ENCODE results near the gene YIPF5.

YIPF5 gene

GRCh38 chr5:144170276-144171024 lies at the start of gene YIPF5, which contains the start of gene KCTD16:
Gene YIPF5 (minus strand): TSS chr5:144170659. CDS start chr5:144169955, 704 bp downstream.
Gene KCTD16 (plus strand): TSS chr5:144170873.
- peaks cover 25% of the 10 kb centered on the region for H3K27me3 Mint-ChIP-seq (ENCODE audit: low read depth)
- no peaks in the 10 kb centered on the region for H3K9me3 Mint-ChIP-seq
- peaks cover 36% of the 10 kb centered on the region for H3K4me1 Mint-ChIP-seq (ENCODE audit: low read depth)
- peaks cover 22% of the 10 kb centered on the region for H3K36me3 Mint-ChIP-seq (ENCODE audit: low read depth)
- H3K27ac Mint-ChIP-seq, result peak within 1 kb of the TSS; percentile 83
- H3K4me3 Mint-ChIP-seq, result peak within 1 kb of the TSS; percentile 91

- no peaks in the 10 kb centered on the region for H3K9me3 Mint-ChIP-seq
- no peaks in the 10 kb centered on the region for H3K4me1 Mint-ChIP-seq (ENCODE audit: low read depth)
- no peak overlapping the region for H3K27ac Mint-ChIP-seq
- no peak overlapping the region for H3K4me3 Mint-ChIP-seq
- no peaks in the 10 kb centered on the region for H3K36me3 Mint-ChIP-seq (ENCODE audit: low read depth)
- no peaks in the 10 kb centered on the region for H3K27me3 Mint-ChIP-seq (ENCODE audit: low read depth)
These were observed 49.4 kb upstream of the YIPF5 start for GRCh38 chr5:144219869-144220268.

GRCh38 chr5:144210655-144211054 lies 40.2 kb upstream of the YIPF5 start:
- no peak overlapping the region for H3K4me3 Mint-ChIP-seq
- H3K27ac Mint-ChIP-seq, result no peak overlapping the region
- no peaks in the 10 kb centered on the region for H3K36me3 Mint-ChIP-seq (ENCODE audit: low read depth)
- no peaks in the 10 kb centered on the region for H3K4me1 Mint-ChIP-seq (ENCODE audit: low read depth)
- H3K9me3 Mint-ChIP-seq, result no peaks in the 10 kb centered on the region
- peaks cover 59% of the 10 kb centered on the region for H3K27me3 Mint-ChIP-seq (ENCODE audit: low read depth)

GRCh38 chr5:144209361-144209760 lies 38.9 kb upstream of the YIPF5 start:
- Mint-ChIP-seq H3K9me3 (no peaks in the 10 kb centered on the region), H3K36me3 (ENCODE audit: low read depth) (no peaks in the 10 kb centered on the region), H3K27ac (no peak overlapping the region), H3K4me1 (ENCODE audit: low read depth) (peaks cover 2% of the 10 kb centered on the region), H3K27me3 (ENCODE audit: low read depth) (peaks cover 68% of the 10 kb centered on the region), H3K4me3 (no peak overlapping the region)

- Mint-ChIP-seq H3K4me3 (no peak overlapping the region), H3K27ac (no peak overlapping the region), H3K27me3 (ENCODE audit: low read depth) (peaks cover 69% of the 10 kb centered on the region), H3K36me3 (ENCODE audit: low read depth) (no peaks in the 10 kb centered on the region), H3K9me3 (no peaks in the 10 kb centered on the region), H3K4me1 (ENCODE audit: low read depth) (peaks cover 2% of the 10 kb centered on the region)
These were observed 37.5 kb upstream of the YIPF5 start for GRCh38 chr5:144207875-144208444.

- no peaks in the 10 kb centered on the region for H3K9me3 Mint-ChIP-seq
- H3K36me3 Mint-ChIP-seq (ENCODE audit: low read depth), result no peaks in the 10 kb centered on the region
- H3K27ac Mint-ChIP-seq, result no peak overlapping the region
- peaks cover 2% of the 10 kb centered on the region for H3K4me1 Mint-ChIP-seq (ENCODE audit: low read depth)
- H3K4me3 Mint-ChIP-seq, result no peak overlapping the region
- H3K27me3 Mint-ChIP-seq (ENCODE audit: low read depth), result peaks cover 60% of the 10 kb centered on the region
These were observed 35.7 kb upstream of the YIPF5 start for GRCh38 chr5:144206141-144206540.

- Mint-ChIP-seq H3K9me3 (no peaks in the 10 kb centered on the region), H3K4me3 (no peak overlapping the region), H3K27ac (no peak overlapping the region), H3K36me3 (ENCODE audit: low read depth) (no peaks in the 10 kb centered on the region), H3K4me1 (ENCODE audit: low read depth) (peaks cover 2% of the 10 kb centered on the region), H3K27me3 (ENCODE audit: low read depth) (peaks cover 59% of the 10 kb centered on the region)
These were observed 34.7 kb upstream of the YIPF5 start for GRCh38 chr5:144205141-144205551.

- Mint-ChIP-seq H3K4me3 (no peak overlapping the region), H3K27me3 (ENCODE audit: low read depth) (peaks cover 55% of the 10 kb centered on the region), H3K36me3 (ENCODE audit: low read depth) (no peaks in the 10 kb centered on the region), H3K9me3 (no peaks in the 10 kb centered on the region), H3K4me1 (ENCODE audit: low read depth) (peaks cover 2% of the 10 kb centered on the region), H3K27ac (no peak overlapping the region)
These were observed 33.5 kb upstream of the YIPF5 start for GRCh38 chr5:144203750-144204596.

- Mint-ChIP-seq H3K9me3 (no peaks in the 10 kb centered on the region), H3K27ac (no peak overlapping the region), H3K27me3 (ENCODE audit: low read depth) (peaks cover 50% of the 10 kb centered on the region), H3K4me3 (no peak overlapping the region), H3K4me1 (ENCODE audit: low read depth) (peaks cover 2% of the 10 kb centered on the region), H3K36me3 (ENCODE audit: low read depth) (no peaks in the 10 kb centered on the region)
These were observed 32.3 kb upstream of the YIPF5 start for GRCh38 chr5:144202726-144203125.

- Mint-ChIP-seq H3K4me1 (ENCODE audit: low read depth) (peaks cover 2% of the 10 kb centered on the region), H3K9me3 (no peaks in the 10 kb centered on the region), H3K4me3 (no peak overlapping the region), H3K27me3 (ENCODE audit: low read depth) (peaks cover 44% of the 10 kb centered on the region), H3K36me3 (ENCODE audit: low read depth) (no peaks in the 10 kb centered on the region), H3K27ac (no peak overlapping the region)
These were observed 31.6 kb upstream of the YIPF5 start for GRCh38 chr5:144202072-144202471.

GRCh38 chr5:144201588-144201987 lies 31.1 kb upstream of the YIPF5 start:
- no peaks in the 10 kb centered on the region for H3K9me3 Mint-ChIP-seq
- H3K27me3 Mint-ChIP-seq (ENCODE audit: low read depth), result peaks cover 42% of the 10 kb centered on the region
- peaks cover 2% of the 10 kb centered on the region for H3K4me1 Mint-ChIP-seq (ENCODE audit: low read depth)
- H3K36me3 Mint-ChIP-seq (ENCODE audit: low read depth), result no peaks in the 10 kb centered on the region
- no peak overlapping the region for H3K4me3 Mint-ChIP-seq
- no peak overlapping the region for H3K27ac Mint-ChIP-seq

GRCh38 chr5:144198386-144198785 lies 27.9 kb upstream of the YIPF5 start:
- Mint-ChIP-seq H3K27ac (no peak overlapping the region), H3K4me3 (no peak overlapping the region), H3K36me3 (ENCODE audit: low read depth) (no peaks in the 10 kb centered on the region)

GRCh38 chr5:144196612-144197011 lies 26.2 kb upstream of the YIPF5 start:
- Mint-ChIP-seq H3K4me3 (no peak overlapping the region), H3K4me1 (ENCODE audit: low read depth) (no peaks in the 10 kb centered on the region), H3K27me3 (ENCODE audit: low read depth) (peaks cover 11% of the 10 kb centered on the region), H3K36me3 (ENCODE audit: low read depth) (no peaks in the 10 kb centered on the region), H3K9me3 (no peaks in the 10 kb centered on the region), H3K27ac (no peak overlapping the region)

More at GRCh38 chr5:144198386-144198785, 27.9 kb upstream of the YIPF5 start:
- H3K27me3 Mint-ChIP-seq (ENCODE audit: low read depth), result peaks cover 13% of the 10 kb centered on the region
- no peaks in the 10 kb centered on the region for H3K4me1 Mint-ChIP-seq (ENCODE audit: low read depth)
- no peaks in the 10 kb centered on the region for H3K9me3 Mint-ChIP-seq

- Mint-ChIP-seq H3K9me3 (no peaks in the 10 kb centered on the region), H3K4me3 (no peak overlapping the region), H3K36me3 (ENCODE audit: low read depth) (peaks cover 3% of the 10 kb centered on the region), H3K4me1 (ENCODE audit: low read depth) (no peaks in the 10 kb centered on the region), H3K27ac (no peak overlapping the region), H3K27me3 (ENCODE audit: low read depth) (peaks cover 8% of the 10 kb centered on the region)
These were observed 25.0 kb upstream of the YIPF5 start for GRCh38 chr5:144195448-144195847.
